Breast epithelium (tissue), 4 donors: ENCODE data around the gene RTCA. TPM values are rescaled to one million over a fixed set of nuclear protein-coding genes. Genes with fewer than 3 reads are reported as not detected.
"Not testable (repeated sequence)": the region's sequence is repeated elsewhere in the genome, so short reads cannot be mapped to it uniquely, and the experiment has no call there.

ENCODE experiments used
- DNase-seq, 2 donors: peaks; one replicate each; pipeline ENCODE4 v3.0.0-alpha.2; 2019; ENCODE audit warnings: low spot score in 2 of 2
- H3K27ac ChIP-seq, 2 donors: fragments of 200-600 bp; sonication (generic) in 1 of 2; one replicate each; pipeline ENCODE4 v1.5.1; 2016 to 2019; ENCODE audit warnings: mild to moderate bottlenecking in 1 of 2
- H3K27me3 ChIP-seq, 2 donors: fragments of 200-600 bp; sonication (generic) in 1 of 2; one replicate each; pipeline versions ENCODE4 v1.5.1 to v1.6.0; 2017 to 2019; ENCODE audit warnings: control low read depth in 1 of 2, mild to moderate bottlenecking in 1 of 2
- H3K36me3 ChIP-seq: fragments of 200-600 bp; one replicate; pipeline ENCODE4 v1.5.1; 2019
- H3K4me1 ChIP-seq, 2 donors: fragments of 200-600 bp; sonication (generic); one replicate each; pipeline ENCODE4 v1.5.1; 2016 to 2019; ENCODE audit warnings: control low read depth in 1 of 2
- H3K4me3 ChIP-seq, 3 donors: fragments of 200-600 bp; sonication (generic); 1 replicate in 2 of 3; 2 replicates in 1 of 3; pipeline ENCODE4 v1.5.1; 2016 to 2019; ENCODE audit warnings: mild to moderate bottlenecking in 3 of 3, moderate library complexity in 2 of 3
- H3K9me3 ChIP-seq, 2 donors: fragments of 200-600 bp; sonication (generic) in 1 of 2; one replicate each; pipeline ENCODE4 v1.5.1; 2016 to 2019; ENCODE audit warnings: control low read depth in 1 of 2
- CTCF ChIP-seq, 3 donors: fragments of 450-650 bp; IDR thresholded peaks; one replicate each; pipeline ENCODE4 v1.5.1; 2016 to 2017; ENCODE audit warnings: antibody characterized with exemption in 3 of 3, mild to moderate bottlenecking in 3 of 3, moderate library complexity in 3 of 3
- POLR2A ChIP-seq: fragments of 450-650 bp; IDR thresholded peaks from one replicate; pipeline ENCODE4 v1.6.1; 2016; ENCODE audit warnings: antibody characterized with exemption, mild to moderate bottlenecking, moderate library complexity
- POLR2AphosphoS5 ChIP-seq, 3 donors: sonication (generic); formaldehyde crosslinking; IDR thresholded peaks; one replicate each; pipeline ENCODE4 v1.6.1; 2017; ENCODE audit warnings: antibody characterized with exemption in 3 of 3
- intact Hi-C: fragments of 100-400 bp; cut with DNase I; formaldehyde crosslinking; loops from one replicate; pipeline ENCODE4 v1.15.1; 2023; ENCODE audit warnings: low total_unique reads
- total RNA-seq, 3 donors: library from RNA; depleted of rRNA; stranded (reverse); fragments of >200 nt; gene quantifications; one replicate each; pipeline ENCODE4 v1.1.0, GENCODE V29; 2016

Gene RTCA
- total RNA-seq, 3 donors from 2014 or later = 17.0 to 22.6 (median 22.2) TPM

- TF ChIP-seq CTCF (IDR thresholded peaks at IDR 0.05) (no peak), POLR2A (no peak), POLR2AphosphoS5 (IDR thresholded peaks at IDR 0.05) (no peak)
- no peak for DNase-seq
- Histone ChIP-seq H3K4me3 (no peak overlapping the region), H3K9me3 (no peaks in the 10 kb centered on the region), H3K27ac (no peak overlapping the region), H3K4me1 (peaks cover 0 to 6% of the 10 kb centered on the region in 2 donors), H3K27me3 (no peaks in the 10 kb centered on the region), H3K36me3 (no peaks in the 10 kb centered on the region)
- intact Hi-C loops = no loop called here
Measured at GRCh38 chr1:100253552-100253951, 12.5 kb upstream of the RTCA start.

GRCh38 chr1:100256273-100256672 lies 9.7 kb upstream of the RTCA start:
- H3K4me3 ChIP-seq, H3K27ac ChIP-seq, H3K27me3 ChIP-seq, H3K4me1 ChIP-seq, H3K36me3 ChIP-seq, DNase-seq, intact Hi-C loops, H3K9me3 ChIP-seq: not testable (repeated sequence)

- H3K4me1 ChIP-seq, H3K27me3 ChIP-seq, H3K27ac ChIP-seq, intact Hi-C loops, H3K9me3 ChIP-seq, DNase-seq, H3K4me3 ChIP-seq, H3K36me3 ChIP-seq: not testable (repeated sequence)
Measured at GRCh38 chr1:100258427-100258826, 7.6 kb upstream of the RTCA start.

- Histone ChIP-seq H3K27me3 (no peaks in the 10 kb centered on the region), H3K4me3 (no peak overlapping the region), H3K4me1 (no peaks in the 10 kb centered on the region), H3K9me3 (no peaks in the 10 kb centered on the region), H3K36me3 (no peaks in the 10 kb centered on the region), H3K27ac (no peak overlapping the region)
- TF ChIP-seq POLR2AphosphoS5 (IDR thresholded peaks at IDR 0.05) (no peak), POLR2A (no peak), CTCF (IDR thresholded peaks at IDR 0.05) (no peak)
- DNase-seq = no peak
- intact Hi-C loops = no loop called here
Measured at GRCh38 chr1:100261686-100262085, 4.3 kb upstream of the RTCA start.

GRCh38 chr1:100264081-100264480 lies 1.9 kb upstream of the RTCA start:
- H3K27ac ChIP-seq = not testable (repeated sequence)

GRCh38 chr1:100265562-100265930 lies 470 bp upstream of the RTCA start:
- DNase-seq = no peak
- H3K27ac ChIP-seq = peak overlapping the region; percentile 75 to 84
- TF ChIP-seq POLR2A = no peak
- no peak for TF ChIP-seq POLR2AphosphoS5 (IDR thresholded peaks at IDR 0.05)
- TF ChIP-seq CTCF (IDR thresholded peaks at IDR 0.05) = no peak
- intact Hi-C loops = no loop called here
- no peaks in the 10 kb centered on the region for H3K9me3 ChIP-seq
- H3K4me1 ChIP-seq = peaks cover 0 to 4% of the 10 kb centered on the region in 2 donors
- H3K27me3 ChIP-seq = no peaks in the 10 kb centered on the region
- no peaks in the 10 kb centered on the region for H3K36me3 ChIP-seq
- peak overlapping the region; percentile 89 to 95 (median 91) for H3K4me3 ChIP-seq

More at GRCh38 chr1:100264081-100264480, 1.9 kb upstream of the RTCA start:
- H3K36me3 ChIP-seq, H3K4me1 ChIP-seq, H3K27me3 ChIP-seq, intact Hi-C loops, H3K9me3 ChIP-seq, H3K4me3 ChIP-seq, DNase-seq: not testable (repeated sequence)

GRCh38 chr1:100266741-100267140 lies 725 bp downstream of the RTCA start:
- peak overlapping the region; percentile 75 to 84 for H3K27ac ChIP-seq
- H3K27me3 ChIP-seq = no peaks in the 10 kb centered on the region
- TF ChIP-seq POLR2AphosphoS5 (IDR thresholded peaks at IDR 0.05) (no peak), CTCF (IDR thresholded peaks at IDR 0.05) (no peak), POLR2A (no peak)
- H3K4me3 ChIP-seq = peak overlapping the region; percentile 89 to 95 (median 91)
- peaks cover 0 to 4% of the 10 kb centered on the region in 2 donors for H3K4me1 ChIP-seq
- no peaks in the 10 kb centered on the region for H3K9me3 ChIP-seq
- H3K36me3 ChIP-seq = no peaks in the 10 kb centered on the region
- intact Hi-C loops = no loop called here
- no peak for DNase-seq
